ENCODE measurements around the gene LRRC45. TPM values are rescaled to one million over a fixed set of nuclear protein-coding genes. Genes with fewer than 3 reads are reported as not detected.
A peak's percentile ranks its signal among the peaks of the same experiment; 100 is the strongest.

Gene LRRC45
- total RNA-seq, 1 donor from 2014 or later = 8.5 TPM

- peak; percentile 61 for DNase-seq
Observed at GRCh38 chr17:81994593-81995462, 28.3 kb upstream of the LRRC45 start.

- DNase-seq = no peak
Observed at GRCh38 chr17:81995463-81996231, 27.5 kb upstream of the LRRC45 start.

- no peak for DNase-seq
Observed at GRCh38 chr17:81996232-81996756, 26.8 kb upstream of the LRRC45 start.

- no peak for DNase-seq
Observed at GRCh38 chr17:81996757-81997441, 26.2 kb upstream of the LRRC45 start.

GRCh38 chr17:81998212-81998611 is 24.9 kb upstream of the LRRC45 start:
- DNase-seq = no peak

GRCh38 chr17:81998691-81999438 is 24.2 kb upstream of the LRRC45 start:
- DNase-seq = no peak

- DNase-seq = no peak
Observed at GRCh38 chr17:81999587-81999975, 23.5 kb upstream of the LRRC45 start.

- no peak for DNase-seq
Observed at GRCh38 chr17:81999976-82000802, 22.9 kb upstream of the LRRC45 start.

GRCh38 chr17:82000803-82001570 is 22.1 kb upstream of the LRRC45 start:
- DNase-seq = peak; percentile 72

- no peak for DNase-seq
Observed at GRCh38 chr17:82001571-82002056, 21.5 kb upstream of the LRRC45 start.

- DNase-seq = peak; percentile 57
Observed at GRCh38 chr17:82003411-82004381, 19.4 kb upstream of the LRRC45 start.

GRCh38 chr17:82004517-82005455 is 18.3 kb upstream of the LRRC45 start:
- no peak for DNase-seq

GRCh38 chr17:82005701-82006348 is 17.3 kb upstream of the LRRC45 start:
- no peak for DNase-seq

- peak; percentile 60 for DNase-seq
Observed at GRCh38 chr17:82006468-82007227, 16.5 kb upstream of the LRRC45 start.

GRCh38 chr17:82007228-82007494 is 15.9 kb upstream of the LRRC45 start:
- DNase-seq = no peak

- no peak for DNase-seq
Observed at GRCh38 chr17:82007495-82008257, 15.4 kb upstream of the LRRC45 start.

Data from tongue (tissue), 2 donors.